Epithelial cell of esophagus (primary cell): ENCODE measurements around the gene SRP9.

Experiments used
- DNase-seq: peaks from one replicate; pipeline ENCODE4 v3.0.0; 2010; ENCODE audit warnings: low read depth
- H3K4me3 ChIP-seq: 2 replicates; pipeline ENCODE4 v1.5.1; 2011; ENCODE audit warnings: mild to moderate bottlenecking, low read length, control low read depth
- CTCF ChIP-seq: IDR thresholded peaks from 2 replicates; pipeline ENCODE4 v1.5.1; 2011; ENCODE audit warnings: low read depth, mild to moderate bottlenecking, low read length, control low read depth, inconsistent platforms; ENCODE audit not compliant: insufficient read depth; ENCODE audit errors: missing control alignments

SRP9 gene

GRCh38 chr1:225819346-225820192 is 41.9 kb downstream of the SRP9 start:
- TF ChIP-seq CTCF = no peak
- H3K4me3 ChIP-seq = no peak overlapping the region
- DNase-seq = no peak

- DNase-seq = peak; percentile 61
- no peak for TF ChIP-seq CTCF
- no peak overlapping the region for H3K4me3 ChIP-seq
Observed at GRCh38 chr1:225820522-225821120, 43.0 kb downstream of the SRP9 start.

- DNase-seq = no peak
- TF ChIP-seq CTCF = no peak
- H3K4me3 ChIP-seq = no peak overlapping the region
Observed at GRCh38 chr1:225822655-225823403, 45.2 kb downstream of the SRP9 start.

- DNase-seq = no peak
- H3K4me3 ChIP-seq = no peak overlapping the region
- no peak for TF ChIP-seq CTCF
Observed at GRCh38 chr1:225823811-225824261, 46.2 kb downstream of the SRP9 start.

GRCh38 chr1:225824533-225824941 is 46.9 kb downstream of the SRP9 start:
- TF ChIP-seq CTCF = no peak
- no peak overlapping the region for H3K4me3 ChIP-seq
- no peak for DNase-seq

GRCh38 chr1:225825078-225825477 is 47.5 kb downstream of the SRP9 start:
- H3K4me3 ChIP-seq = no peak overlapping the region
- no peak for DNase-seq
- TF ChIP-seq CTCF = no peak
